Fibroblast of skin of left biceps (primary cell): Measurements from ENCODE around the gene CYB5R2.
"Not testable (repeated sequence)": the region's sequence is repeated elsewhere in the genome, so short reads cannot be mapped to it uniquely, and the experiment has no call there.

ENCODE experiments used
- DNase-seq, 2 experiments: peaks; one replicate each; pipeline ENCODE4 v3.0.0-alpha.2; 2013; ENCODE audit warnings: low read depth in 2 of 2

CYB5R2 gene

GRCh38 chr11:7668911-7669310 is 4.4 kb downstream of the CYB5R2 start:
- DNase-seq: no peak

GRCh38 chr11:7668464-7668863 is 4.8 kb downstream of the CYB5R2 start:
- DNase-seq: no peak

GRCh38 chr11:7667460-7667859 is 5.8 kb downstream of the CYB5R2 start:
- DNase-seq: no peak

GRCh38 chr11:7666292-7666866 is 6.9 kb downstream of the CYB5R2 start:
- DNase-seq: no peak

- peak in 1 of 2 experiments; percentile 15 for DNase-seq
Measured at GRCh38 chr11:7665473-7666291, 7.6 kb downstream of the CYB5R2 start.

- DNase-seq: no peak
Measured at GRCh38 chr11:7664867-7665266, 8.4 kb downstream of the CYB5R2 start.

- DNase-seq: not testable (repeated sequence)
Measured at GRCh38 chr11:7663531-7663930, 9.8 kb downstream of the CYB5R2 start.

GRCh38 chr11:7657306-7658025 is 15.8 kb downstream of the CYB5R2 start:
- peak; percentile 30 to 36 for DNase-seq

GRCh38 chr11:7656704-7657103 is 16.6 kb downstream of the CYB5R2 start:
- no peak for DNase-seq

GRCh38 chr11:7655253-7656217 is 17.8 kb downstream of the CYB5R2 start:
- no peak for DNase-seq

GRCh38 chr11:7654195-7654705 is 19.1 kb downstream of the CYB5R2 start:
- no peak for DNase-seq

GRCh38 chr11:7651700-7652099 is 21.6 kb downstream of the CYB5R2 start:
- no peak for DNase-seq

- no peak for DNase-seq
Measured at GRCh38 chr11:7651140-7651551, 22.2 kb downstream of the CYB5R2 start.

GRCh38 chr11:7648264-7648663 is 25.0 kb downstream of the CYB5R2 start:
- DNase-seq: no peak

- DNase-seq: no peak
Measured at GRCh38 chr11:7646866-7647265, 26.4 kb downstream of the CYB5R2 start.

- no peak for DNase-seq
Measured at GRCh38 chr11:7645206-7645605, 28.1 kb downstream of the CYB5R2 start.

- DNase-seq: no peak
Measured at GRCh38 chr11:7643314-7643713, 30.0 kb downstream of the CYB5R2 start.

GRCh38 chr11:7642747-7643146 is 30.6 kb downstream of the CYB5R2 start:
- DNase-seq: no peak

- no peak for DNase-seq
Measured at GRCh38 chr11:7640816-7641215, 32.5 kb downstream of the CYB5R2 start.

- DNase-seq: no peak
Measured at GRCh38 chr11:7639643-7640025, 33.7 kb downstream of the CYB5R2 start.
